Mesendoderm (in vitro differentiated cells): ENCODE data around the gene DNM3.
"Not testable (repeated sequence)": the region's sequence is repeated elsewhere in the genome, so short reads cannot be mapped to it uniquely, and the experiment has no call there.

Source experiments
- DNase-seq: peaks from one replicate; pipeline ENCODE4 v3.0.0; 2013
- H2AK5ac ChIP-seq: 2 replicates; pipeline ENCODE4 v1.6.1; 2013; ENCODE audit warnings: low read length, inconsistent platforms
- H2BK120ac ChIP-seq: 2 replicates; pipeline ENCODE4 v1.6.1; 2013; ENCODE audit warnings: low read depth, mild to moderate bottlenecking, low read length, moderate library complexity, mixed read lengths
- H2BK15ac ChIP-seq: replicated peaks from 2 replicates; pipeline ENCODE4 v1.6.1; 2013; ENCODE audit warnings: low read depth, mild to moderate bottlenecking, moderate library complexity
- H2BK5ac ChIP-seq: 2 replicates; pipeline ENCODE4 v1.6.1; 2013; ENCODE audit warnings: low read length, inconsistent platforms
- H3K18ac ChIP-seq: 2 replicates; pipeline ENCODE4 v1.6.1; 2013; ENCODE audit warnings: mild to moderate bottlenecking, low read length, mixed read lengths
- H3K23ac ChIP-seq: one replicate; pipeline ENCODE4 v1.6.1; 2013; ENCODE audit warnings: low read length
- H3K27ac ChIP-seq: 2 replicates; pipeline ENCODE4 v1.5.1; 2013; ENCODE audit warnings: low read depth, mild to moderate bottlenecking, inconsistent platforms, low read length, moderate library complexity
- H3K27me3 ChIP-seq: 2 replicates; pipeline ENCODE4 v1.6.1; 2013; ENCODE audit warnings: low read length, control low read depth, mild to moderate bottlenecking, inconsistent platforms; ENCODE audit not compliant: insufficient read depth, poor library complexity
- H3K36me3 ChIP-seq: 2 replicates; pipeline ENCODE4 v1.6.1; 2013; ENCODE audit warnings: low read length, inconsistent platforms; ENCODE audit not compliant: control insufficient read depth, insufficient read depth
- H3K4ac ChIP-seq: one replicate; pipeline ENCODE4 v1.6.1; 2013; ENCODE audit warnings: low read depth, mild to moderate bottlenecking, low read length, moderate library complexity
- H3K4me1 ChIP-seq: 2 replicates; pipeline ENCODE4 v1.6.1; 2013; ENCODE audit warnings: low read depth, low read length, inconsistent platforms; ENCODE audit not compliant: control insufficient read depth
- H3K4me2 ChIP-seq: 2 replicates; pipeline ENCODE4 v1.6.1; 2013; ENCODE audit warnings: low read length
- H3K4me3 ChIP-seq: 2 replicates; pipeline ENCODE4 v1.5.1; 2013; ENCODE audit warnings: mild to moderate bottlenecking, low read length
- H3K56ac ChIP-seq: one replicate; pipeline ENCODE4 v1.6.1; 2013; ENCODE audit warnings: low read length
- H3K79me1 ChIP-seq: 2 replicates; pipeline ENCODE4 v1.6.1; 2013; ENCODE audit warnings: low read length, inconsistent platforms
- H3K79me2 ChIP-seq: 2 replicates; pipeline ENCODE4 v1.6.1; 2013; ENCODE audit warnings: mild to moderate bottlenecking, low read length; ENCODE audit not compliant: control insufficient read depth, insufficient read depth
- H3K9ac ChIP-seq: 2 replicates; pipeline ENCODE4 v1.6.1; 2013; ENCODE audit warnings: low read length, inconsistent platforms
- H4K5ac ChIP-seq: one replicate; pipeline ENCODE4 v1.6.1; 2013; ENCODE audit warnings: low read length
- H4K8ac ChIP-seq: one replicate; pipeline ENCODE4 v1.6.1; 2013; ENCODE audit warnings: low read depth, mild to moderate bottlenecking, control low read depth, low read length, moderate library complexity
- WGBS: extraction: QIAGEN DNeasy Blood & Tissue Kit; methylation state at CpG from one replicate; pipeline ENCODE4 v1.1.7; 2013; ENCODE audit warnings: low lambda C conversion rate, missing lambda C conversion rate; ENCODE audit not compliant: insufficient coverage; ENCODE audit errors: extremely low coverage; 5-methylcytosine and 5-hydroxymethylcytosine counted together

Gene DNM3

GRCh38 chr1:172359491-172359999, 518.2 kb downstream of the DNM3 start:
- no peak overlapping the region for H3K9ac ChIP-seq
- no peak overlapping the region for H3K23ac ChIP-seq
- no peak overlapping the region for H3K18ac ChIP-seq
- no peak overlapping the region for H3K4me3 ChIP-seq
- no peak for DNase-seq
- H4K8ac ChIP-seq: no peak overlapping the region
- H4K5ac ChIP-seq: no peak overlapping the region
- no peak overlapping the region for H3K56ac ChIP-seq
- H3K4ac ChIP-seq: no peak overlapping the region
- no peak overlapping the region for H2BK120ac ChIP-seq
- H3K79me1 ChIP-seq: no peaks in the 10 kb centered on the region
- peaks cover 10% of the 10 kb centered on the region for H3K4me1 ChIP-seq
- no peaks in the 10 kb centered on the region for H3K36me3 ChIP-seq
- H2BK15ac ChIP-seq: no peak overlapping the region
- H3K4me2 ChIP-seq: no peak overlapping the region
- no CpG with 5 or more reads among the region's 3 CpGs for WGBS
- no peaks in the 10 kb centered on the region for H3K27me3 ChIP-seq
- H3K79me2 ChIP-seq: no peaks in the 10 kb centered on the region
- H2BK5ac ChIP-seq: no peak overlapping the region
- no peak overlapping the region for H2AK5ac ChIP-seq
- no peak overlapping the region for H3K27ac ChIP-seq

GRCh38 chr1:172360511-172360910, 519.2 kb downstream of the DNM3 start:
- Histone ChIP-seq H3K27ac (no peak overlapping the region), H3K79me1 (no peaks in the 10 kb centered on the region), H4K5ac (no peak overlapping the region), H3K79me2 (no peaks in the 10 kb centered on the region), H3K4ac (no peak overlapping the region), H2AK5ac (no peak overlapping the region), H3K27me3 (no peaks in the 10 kb centered on the region), H4K8ac (no peak overlapping the region), H2BK5ac (no peak overlapping the region), H3K56ac (no peak overlapping the region), H3K23ac (no peak overlapping the region), H3K4me3 (no peak overlapping the region), H3K4me1 (peaks cover 10% of the 10 kb centered on the region), H3K4me2 (no peak overlapping the region), H3K9ac (no peak overlapping the region), H3K18ac (no peak overlapping the region), H3K36me3 (no peaks in the 10 kb centered on the region), H2BK120ac (no peak overlapping the region), H2BK15ac (no peak overlapping the region)
- no CpG with 5 or more reads among the region's 2 CpGs for WGBS
- peak; percentile 92 for DNase-seq

GRCh38 chr1:172360985-172361384, 519.7 kb downstream of the DNM3 start:
- Histone ChIP-seq H3K27ac (peak overlapping the region; percentile 22), H3K79me2 (no peaks in the 10 kb centered on the region), H3K4me1 (peaks cover 10% of the 10 kb centered on the region), H4K5ac (no peak overlapping the region), H3K4ac (no peak overlapping the region), H3K56ac (no peak overlapping the region), H2BK5ac (no peak overlapping the region), H3K4me3 (no peak overlapping the region), H4K8ac (no peak overlapping the region), H2AK5ac (peak overlapping the region; percentile 18), H3K9ac (no peak overlapping the region), H3K4me2 (no peak overlapping the region), H3K23ac (no peak overlapping the region), H3K36me3 (no peaks in the 10 kb centered on the region), H3K79me1 (no peaks in the 10 kb centered on the region), H3K18ac (peak overlapping the region; percentile 4), H2BK15ac (no peak overlapping the region), H2BK120ac (peak overlapping the region; percentile 89), H3K27me3 (no peaks in the 10 kb centered on the region)
- WGBS: no CpG with 5 or more reads among the region's 6 CpGs
- DNase-seq: no peak

- H2BK15ac ChIP-seq: no peak overlapping the region
- no peak overlapping the region for H3K4me2 ChIP-seq
- no peak for DNase-seq
- H2AK5ac ChIP-seq: no peak overlapping the region
- H3K79me1 ChIP-seq: no peaks in the 10 kb centered on the region
- no peak overlapping the region for H3K18ac ChIP-seq
- no peak overlapping the region for H4K8ac ChIP-seq
- H3K27ac ChIP-seq: no peak overlapping the region
- H4K5ac ChIP-seq: no peak overlapping the region
- peaks cover 6% of the 10 kb centered on the region for H3K4me1 ChIP-seq
- no peak overlapping the region for H3K9ac ChIP-seq
- no peaks in the 10 kb centered on the region for H3K27me3 ChIP-seq
- H2BK120ac ChIP-seq: no peak overlapping the region
- H2BK5ac ChIP-seq: no peak overlapping the region
- no peak overlapping the region for H3K56ac ChIP-seq
- H3K4ac ChIP-seq: no peak overlapping the region
- no peaks in the 10 kb centered on the region for H3K36me3 ChIP-seq
- H3K23ac ChIP-seq: no peak overlapping the region
- H3K79me2 ChIP-seq: no peaks in the 10 kb centered on the region
- no peak overlapping the region for H3K4me3 ChIP-seq
Observed at GRCh38 chr1:172363852-172364251, 522.6 kb downstream of the DNM3 start.

- H3K18ac ChIP-seq, H3K27me3 ChIP-seq, H3K36me3 ChIP-seq, H3K27ac ChIP-seq, H3K79me1 ChIP-seq, H2BK15ac ChIP-seq, H3K4me3 ChIP-seq, H3K9ac ChIP-seq, H2BK5ac ChIP-seq, H3K4me1 ChIP-seq, DNase-seq, H2BK120ac ChIP-seq, H3K79me2 ChIP-seq, H3K4ac ChIP-seq, H4K5ac ChIP-seq, H2AK5ac ChIP-seq, H3K56ac ChIP-seq, H3K23ac ChIP-seq, H3K4me2 ChIP-seq, H4K8ac ChIP-seq: not testable (repeated sequence)
- WGBS: no CpG with 5 or more reads among the region's 3 CpGs
Observed at GRCh38 chr1:172371646-172372045, 530.3 kb downstream of the DNM3 start.

GRCh38 chr1:172373864-172374263, 532.6 kb downstream of the DNM3 start:
- no CpG with 5 or more reads among the region's 1 CpG for WGBS
- no peak overlapping the region for H2BK120ac ChIP-seq
- no peak overlapping the region for H3K27ac ChIP-seq

More at GRCh38 chr1:172373864-172374263, 532.6 kb downstream of the DNM3 start:
- H4K8ac ChIP-seq: no peak overlapping the region
- no peak overlapping the region for H3K9ac ChIP-seq
- no peak overlapping the region for H2BK5ac ChIP-seq
- H3K79me2 ChIP-seq: no peaks in the 10 kb centered on the region
- no peaks in the 10 kb centered on the region for H3K4me1 ChIP-seq
- no peaks in the 10 kb centered on the region for H3K36me3 ChIP-seq
- H3K79me1 ChIP-seq: no peaks in the 10 kb centered on the region
- no peak overlapping the region for H3K4me2 ChIP-seq
- no peak for DNase-seq
- no peaks in the 10 kb centered on the region for H3K27me3 ChIP-seq
- no peak overlapping the region for H3K4ac ChIP-seq
- no peak overlapping the region for H2BK15ac ChIP-seq
- H3K18ac ChIP-seq: peak overlapping the region; percentile 68
- H3K4me3 ChIP-seq: no peak overlapping the region
- H3K56ac ChIP-seq: no peak overlapping the region
- no peak overlapping the region for H4K5ac ChIP-seq
- no peak overlapping the region for H3K23ac ChIP-seq
- no peak overlapping the region for H2AK5ac ChIP-seq
